HG03095 (cell line): ENCODE results near the gene RUBCN.
A peak's percentile ranks its signal among the peaks of the same experiment; 100 is the strongest.
"Not testable (repeated sequence)": the region's sequence is repeated elsewhere in the genome, so short reads cannot be mapped to it uniquely, and the experiment has no call there.

Experiments used
- ATAC-seq: cut with Tn5 transposase; IDR thresholded peaks from one replicate; pipeline ENCODE4 v1.9.1; 2021; ENCODE audit warnings: moderate library complexity; ENCODE audit not compliant: unreplicated experiment

The RUBCN gene

DNA sequence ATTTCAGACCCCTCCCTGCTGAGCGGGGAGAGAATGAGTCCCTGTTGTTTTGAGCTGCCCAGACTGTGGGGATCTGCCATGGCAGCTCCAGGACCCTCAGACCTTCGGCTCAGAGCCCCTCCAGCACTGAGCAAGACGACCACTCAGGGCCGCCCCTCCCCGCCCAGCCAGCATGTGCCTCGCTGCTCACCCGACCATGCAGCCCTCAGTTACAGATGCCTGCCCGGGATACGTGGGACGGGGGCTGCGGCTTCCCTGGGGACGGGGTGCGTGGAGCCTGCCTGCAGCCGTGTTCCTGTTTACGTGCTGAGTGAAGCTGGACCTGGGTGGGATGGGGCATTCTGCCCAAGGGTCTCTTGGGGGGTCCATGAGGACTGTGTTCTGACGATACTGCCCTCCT is 77.0 kb downstream of the RUBCN start:
- ATAC-seq = not testable (repeated sequence)

- ATAC-seq = peak; percentile 79
These were observed 77.6 kb downstream of the RUBCN start for GRCh38 chr3:197659144-197659543.

DNA sequence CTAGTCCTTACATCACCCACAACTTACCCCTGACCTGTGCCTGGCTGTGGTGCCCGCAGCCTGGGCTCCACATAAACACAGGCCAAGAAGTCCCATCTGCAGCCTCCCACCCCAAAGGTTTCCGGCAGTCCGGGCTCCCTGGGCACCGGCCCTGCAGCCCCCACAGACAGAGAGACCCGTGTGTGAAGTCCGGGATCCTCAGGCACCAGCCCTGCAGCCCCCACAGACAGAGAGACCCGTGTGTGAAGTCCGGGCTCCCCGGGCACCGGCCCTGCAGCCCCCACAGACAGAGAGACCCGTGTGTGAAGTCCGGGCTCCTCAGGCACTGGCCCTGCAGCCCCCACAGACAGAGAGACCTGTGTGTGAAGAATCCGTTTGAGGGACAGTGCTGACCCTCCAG is 78.0 kb downstream of the RUBCN start:
- ATAC-seq = not testable (repeated sequence)

DNA sequence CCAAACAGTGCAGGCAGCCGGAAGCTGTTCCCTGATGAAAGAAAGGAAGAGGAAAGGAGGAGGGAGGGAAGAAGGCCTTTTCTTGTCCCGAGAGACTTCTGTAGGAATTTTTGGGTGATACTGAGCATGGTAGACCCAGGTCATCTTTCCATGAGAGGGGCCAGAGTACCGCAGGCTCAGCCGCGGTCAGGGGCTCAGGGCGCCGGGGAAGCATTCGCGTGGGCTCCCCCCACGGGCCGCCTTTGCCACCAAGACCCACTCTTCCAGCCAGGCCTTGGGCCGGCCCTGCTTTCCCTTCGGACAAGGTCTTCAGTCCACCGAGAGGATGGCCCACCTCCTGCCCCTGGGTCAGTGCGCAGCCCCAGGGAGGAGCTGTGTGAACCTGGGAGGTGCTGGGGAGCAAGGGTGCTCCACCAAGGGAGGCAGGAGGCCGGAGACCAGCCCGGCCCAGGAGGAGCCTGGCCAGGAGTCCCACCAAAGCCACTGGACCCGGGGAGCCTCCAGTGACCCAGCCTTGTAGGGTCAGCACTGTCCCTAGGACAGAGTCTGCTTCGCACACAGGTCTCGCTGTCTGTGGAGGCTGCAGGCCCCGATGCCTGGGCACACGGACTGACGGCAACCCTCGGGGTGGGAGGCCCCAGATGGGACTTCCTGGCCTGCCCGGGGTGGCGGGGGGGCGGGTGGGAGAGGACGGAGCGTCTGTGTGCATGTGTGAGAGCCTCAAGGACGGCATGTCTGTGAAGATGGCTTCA is 79.0 kb downstream of the RUBCN start:
- ATAC-seq = not testable (repeated sequence)

DNA sequence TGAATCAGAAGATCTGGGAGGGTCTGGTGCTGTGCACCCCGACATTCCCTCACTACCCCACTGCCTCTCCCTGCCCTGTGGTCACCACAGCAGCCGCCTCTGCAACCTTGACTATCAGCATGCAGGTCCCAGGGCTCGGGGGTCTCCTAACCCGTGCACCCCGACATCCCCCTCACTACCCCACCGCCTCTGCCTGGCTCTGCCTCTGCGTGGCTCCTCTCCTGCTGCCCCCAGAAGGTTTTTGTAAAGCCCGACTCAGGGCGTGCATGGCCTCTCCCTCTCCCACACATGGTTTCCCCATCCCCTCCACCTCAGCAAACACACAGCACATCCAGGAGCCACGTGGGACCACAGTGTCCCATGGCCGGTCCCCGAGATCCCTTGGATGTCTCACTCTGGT is 79.7 kb downstream of the RUBCN start:
- not testable (repeated sequence) for ATAC-seq

DNA sequence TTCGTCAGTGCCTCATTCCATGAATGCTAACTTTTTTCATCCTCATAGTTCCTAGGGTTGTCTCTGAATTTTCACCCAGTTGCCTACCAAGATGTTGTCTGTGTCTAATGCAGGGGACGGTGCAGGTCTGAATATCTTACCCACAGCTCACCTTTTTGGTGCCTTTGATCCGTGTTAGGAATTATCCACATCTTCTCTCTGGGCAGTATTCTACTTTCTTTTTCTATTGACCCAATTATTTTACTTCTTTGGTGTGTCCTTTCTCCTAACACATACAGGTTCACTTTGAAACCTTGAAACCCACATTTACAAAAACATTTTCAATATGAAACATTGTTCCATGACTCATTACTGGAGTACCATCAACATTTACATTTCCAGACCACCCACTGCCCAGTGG is 80.6 kb downstream of the RUBCN start:
- ATAC-seq = not testable (repeated sequence)

DNA sequence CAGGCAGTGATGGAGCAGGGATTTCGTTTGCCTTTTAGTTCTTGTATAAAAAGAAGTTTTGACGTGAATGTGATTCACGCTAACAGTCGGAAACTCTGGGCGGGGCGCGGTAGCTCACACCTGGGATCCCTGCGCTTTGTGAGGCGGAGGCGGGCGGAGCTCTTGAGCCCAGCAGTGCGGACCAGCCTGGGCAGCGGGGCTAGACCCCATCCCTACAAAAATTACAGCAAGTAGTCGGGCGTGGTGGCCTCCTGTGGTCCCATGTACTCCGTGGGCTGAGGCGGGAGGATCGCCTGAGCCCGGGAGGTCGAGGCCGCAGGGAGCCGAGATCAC is 81.7 kb downstream of the RUBCN start:
- peak; percentile 1 for ATAC-seq

DNA sequence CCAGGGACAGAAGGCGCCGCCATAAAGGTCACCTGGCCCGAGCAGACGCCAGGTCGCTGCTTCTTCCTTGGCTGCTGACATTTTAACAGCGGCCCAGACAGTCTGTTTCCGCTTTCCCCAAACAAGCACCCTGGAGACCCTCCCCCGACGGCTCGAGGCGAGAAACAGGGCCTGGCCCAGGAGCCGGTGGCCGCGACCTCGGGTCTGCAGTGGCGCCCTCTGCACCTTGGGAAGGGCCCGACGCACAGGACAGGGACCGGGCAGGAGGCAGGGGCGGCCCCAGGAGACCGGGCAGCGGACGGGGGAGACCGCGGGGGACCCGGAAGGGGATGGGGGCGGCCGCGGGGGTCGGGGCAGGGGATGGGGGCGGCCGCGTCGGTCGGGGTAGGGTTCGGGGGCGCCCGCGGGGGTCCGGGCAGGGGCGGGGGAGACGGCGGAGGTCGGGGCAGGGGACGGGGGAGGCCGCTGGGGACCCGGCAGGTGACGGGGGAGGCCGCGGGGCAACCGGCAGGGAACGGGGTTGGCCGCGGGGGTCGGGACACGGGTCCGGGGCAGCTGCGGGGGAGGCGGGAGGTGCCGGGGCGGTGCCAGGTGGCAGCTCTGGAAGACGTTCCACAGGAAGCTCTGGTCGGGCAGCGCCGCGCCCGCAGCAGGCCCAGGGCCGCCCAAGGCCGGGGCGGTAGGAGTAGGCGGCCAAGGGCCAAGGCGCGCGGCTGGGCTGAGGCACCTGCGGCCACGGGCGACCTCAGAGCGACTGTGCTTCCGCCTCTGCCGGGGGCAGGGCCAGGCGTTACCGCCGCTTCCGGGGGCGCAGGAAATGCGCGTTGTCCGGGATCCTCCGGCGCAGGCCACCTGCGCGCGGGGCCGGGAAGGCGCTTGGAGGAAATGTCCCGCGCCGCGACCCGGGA is 82.4 kb downstream of the RUBCN start:
- peak; percentile 86 for ATAC-seq

DNA sequence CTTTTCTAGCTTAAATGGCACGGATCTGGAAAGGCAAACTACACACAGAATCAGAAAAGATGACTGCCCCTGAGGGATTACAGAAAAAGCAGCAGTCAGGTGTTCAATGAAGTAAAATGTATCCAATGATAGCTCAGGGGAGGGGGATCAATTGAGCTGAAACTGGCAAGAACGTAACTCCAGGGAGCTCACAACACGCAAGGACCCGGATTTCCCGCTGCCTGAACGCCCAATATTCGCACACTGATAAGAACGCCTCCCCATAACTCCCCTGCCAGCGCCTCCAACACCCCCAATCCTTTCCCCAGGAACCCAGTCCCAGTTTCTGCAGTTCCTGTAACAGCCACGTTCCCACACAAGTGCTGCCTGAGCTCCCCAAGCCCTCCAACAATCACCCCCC is 83.8 kb downstream of the RUBCN start:
- ATAC-seq = not testable (repeated sequence)

DNA sequence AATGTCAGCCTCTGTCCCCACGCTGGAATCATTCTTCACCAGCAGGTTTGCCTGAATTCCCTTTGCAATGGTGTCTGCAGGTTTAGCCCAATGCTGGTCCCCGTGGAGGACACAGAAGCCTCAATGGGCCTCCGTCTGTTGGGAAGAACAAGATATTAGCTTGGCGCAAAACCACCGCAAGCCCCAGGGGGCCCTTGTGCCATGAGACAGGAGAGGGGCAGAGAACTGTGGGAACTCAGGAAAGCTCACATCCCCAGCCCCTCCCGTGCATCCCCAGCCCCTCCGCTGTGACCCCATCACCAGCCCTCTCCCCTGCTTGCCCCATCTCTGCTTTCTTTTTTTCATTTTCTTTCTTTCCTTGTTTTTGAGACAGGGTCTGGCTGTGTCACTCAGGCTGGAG is 89.1 kb downstream of the RUBCN start:
- ATAC-seq = not testable (repeated sequence)

GRCh38 chr3:197647191-197647590 is 89.5 kb downstream of the RUBCN start:
- ATAC-seq = not testable (repeated sequence)

- not testable (repeated sequence) for ATAC-seq
These were observed 90.4 kb downstream of the RUBCN start for GRCh38 chr3:197646294-197646693.

- not testable (repeated sequence) for ATAC-seq
These were observed 99.1 kb downstream of the RUBCN start for GRCh38 chr3:197637556-197637955.

DNA sequence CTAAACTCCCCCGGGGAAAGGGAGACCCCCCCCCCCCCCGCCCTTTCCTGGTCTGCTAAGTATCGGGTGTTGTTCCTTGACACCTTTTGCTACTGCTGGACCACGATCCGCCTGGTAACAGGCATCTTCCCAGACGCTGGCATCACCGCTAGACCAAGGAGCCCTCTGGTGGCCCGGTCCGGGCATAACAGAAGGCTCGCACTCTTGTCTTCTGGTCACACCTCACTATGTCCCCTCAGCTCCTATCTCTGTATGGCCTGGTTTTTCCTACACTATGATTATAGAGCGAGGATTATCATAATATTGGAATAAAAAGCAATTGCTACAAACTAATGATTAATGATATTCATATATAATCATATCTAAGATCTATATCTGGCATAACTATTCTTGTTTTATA is 104.7 kb downstream of the RUBCN start:
- not testable (repeated sequence) for ATAC-seq

DNA sequence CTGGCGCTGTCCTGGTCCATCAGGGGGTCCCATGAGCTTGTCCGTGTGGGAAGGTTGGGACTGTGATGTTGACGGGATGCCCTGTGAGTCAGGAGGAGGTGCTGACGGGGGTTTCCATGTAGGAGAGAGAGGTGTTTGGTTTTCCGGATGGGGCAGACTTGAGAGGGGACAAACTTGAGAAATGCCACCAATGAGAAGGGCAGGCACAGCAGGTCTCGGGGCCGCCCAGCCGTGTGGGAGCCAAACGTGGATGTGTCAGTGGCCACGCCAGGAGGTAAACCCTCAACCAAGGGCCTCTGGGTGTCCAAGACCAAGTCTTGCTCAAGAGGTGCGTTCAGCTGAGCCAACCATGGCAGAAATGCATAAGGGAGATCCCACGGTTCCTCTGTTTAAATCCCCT is 105.9 kb downstream of the RUBCN start:
- ATAC-seq = not testable (repeated sequence)

- not testable (repeated sequence) for ATAC-seq
These were observed 107.4 kb downstream of the RUBCN start for GRCh38 chr3:197629286-197629685.

GRCh38 chr3:197627772-197628523 is 108.8 kb downstream of the RUBCN start:
- peak; percentile 78 for ATAC-seq

- peak; percentile 28 for ATAC-seq
These were observed 109.4 kb downstream of the RUBCN start for GRCh38 chr3:197627158-197627771.

- peak; percentile 21 for ATAC-seq
These were observed 110.1 kb downstream of the RUBCN start for GRCh38 chr3:197626404-197627157.

DNA sequence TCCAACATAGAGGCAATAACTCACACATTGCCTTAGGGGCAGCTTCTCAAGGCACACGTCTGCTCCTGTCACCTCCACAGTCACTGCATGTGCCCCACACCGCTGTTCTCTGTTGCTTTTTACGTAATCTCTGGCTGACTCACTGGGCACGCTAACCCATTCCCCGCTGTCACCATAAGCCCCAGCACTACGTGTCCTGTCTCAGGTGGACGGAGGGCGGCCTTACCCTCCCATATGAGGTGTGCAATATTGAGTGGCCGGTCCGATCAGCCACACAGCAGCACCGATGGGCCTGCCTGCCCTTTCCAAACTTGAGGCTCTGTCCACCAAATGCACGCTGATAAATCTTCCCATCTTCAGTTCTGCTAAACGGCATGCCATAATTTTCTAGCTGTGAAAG is 115.2 kb downstream of the RUBCN start:
- ATAC-seq = not testable (repeated sequence)
